HG03064 (cell line): Measurements from ENCODE around the gene PDE11A.

ENCODE experiments used
- ATAC-seq: cut with Tn5 transposase; IDR thresholded peaks from one replicate; pipeline ENCODE4 v1.9.1; 2021; ENCODE audit warnings: low read depth; ENCODE audit not compliant: unreplicated experiment

PDE11A gene

GRCh38 chr2:177738461-177739235, 333.9 kb downstream of the PDE11A start:
- no peak for ATAC-seq

GRCh38 chr2:177735318-177735803, 337.2 kb downstream of the PDE11A start:
- no peak for ATAC-seq

- ATAC-seq: no peak
These were observed 339.2 kb downstream of the PDE11A start for GRCh38 chr2:177733322-177733855.

GRCh38 chr2:177731384-177731783, 341.2 kb downstream of the PDE11A start:
- no peak for ATAC-seq

GRCh38 chr2:177730792-177731191, 341.8 kb downstream of the PDE11A start:
- no peak for ATAC-seq

- ATAC-seq: no peak
These were observed 342.2 kb downstream of the PDE11A start for GRCh38 chr2:177730363-177730762.

- no peak for ATAC-seq
These were observed 343.7 kb downstream of the PDE11A start for GRCh38 chr2:177728920-177729319.

GRCh38 chr2:177728399-177728765, 344.2 kb downstream of the PDE11A start:
- ATAC-seq: no peak

GRCh38 chr2:177727577-177728398, 344.8 kb downstream of the PDE11A start:
- ATAC-seq: no peak

GRCh38 chr2:177726931-177727348, 345.6 kb downstream of the PDE11A start:
- no peak for ATAC-seq

GRCh38 chr2:177724398-177725287, 347.9 kb downstream of the PDE11A start:
- no peak for ATAC-seq

- ATAC-seq: no peak
These were observed 349.3 kb downstream of the PDE11A start for GRCh38 chr2:177723235-177723634.

GRCh38 chr2:177721818-177722567, 350.6 kb downstream of the PDE11A start:
- ATAC-seq: no peak

- no peak for ATAC-seq
These were observed 351.5 kb downstream of the PDE11A start for GRCh38 chr2:177721087-177721486.

- ATAC-seq: no peak
These were observed 354.6 kb downstream of the PDE11A start for GRCh38 chr2:177717831-177718618.

GRCh38 chr2:177716484-177716883, 356.1 kb downstream of the PDE11A start:
- ATAC-seq: no peak

GRCh38 chr2:177715771-177716170, 356.8 kb downstream of the PDE11A start:
- no peak for ATAC-seq

- ATAC-seq: no peak
These were observed 357.9 kb downstream of the PDE11A start for GRCh38 chr2:177714704-177715103.

GRCh38 chr2:177712462-177712861, 360.1 kb downstream of the PDE11A start:
- no peak for ATAC-seq
